Measurements from ENCODE around the gene C11orf58. TPM values are rescaled to one million over a fixed set of nuclear protein-coding genes. Genes with fewer than 3 reads are reported as not detected.

Gene C11orf58
- total RNA-seq, 1 donor from 2014 or later = 143 TPM

GRCh38 chr11:16784666-16785065 lies 46.2 kb downstream of the C11orf58 start:
- no peak for DNase-seq (ENCODE audit: low read depth in 2 of 2)

- peak; percentile 60 to 77 for DNase-seq (ENCODE audit: low read depth in 2 of 2)
Observed at GRCh38 chr11:16785520-16786128, 47.2 kb downstream of the C11orf58 start.

GRCh38 chr11:16786131-16786530 lies 47.7 kb downstream of the C11orf58 start:
- DNase-seq (ENCODE audit: low read depth in 2 of 2) = no peak

GRCh38 chr11:16787035-16787742 lies 48.7 kb downstream of the C11orf58 start:
- DNase-seq (ENCODE audit: low read depth in 2 of 2) = peak; percentile 75 to 80

GRCh38 chr11:16788141-16789062 lies 50.0 kb downstream of the C11orf58 start:
- DNase-seq (ENCODE audit: low read depth in 2 of 2) = peak; percentile 81 to 82

- no peak for DNase-seq (ENCODE audit: low read depth in 2 of 2)
Observed at GRCh38 chr11:16789063-16789420, 50.6 kb downstream of the C11orf58 start.

GRCh38 chr11:16789560-16790485 lies 51.4 kb downstream of the C11orf58 start:
- no peak for DNase-seq (ENCODE audit: low read depth in 2 of 2)

GRCh38 chr11:16790486-16791190 lies 52.2 kb downstream of the C11orf58 start:
- DNase-seq (ENCODE audit: low read depth in 2 of 2) = no peak

- DNase-seq (ENCODE audit: low read depth in 2 of 2) = peak; percentile 95 to 96
Observed at GRCh38 chr11:16791191-16791961, 52.9 kb downstream of the C11orf58 start.

- DNase-seq (ENCODE audit: low read depth in 2 of 2) = peak in 1 of 2 donors; percentile 67
Observed at GRCh38 chr11:16792426-16792825, 54.0 kb downstream of the C11orf58 start.

GRCh38 chr11:16793009-16793408 lies 54.6 kb downstream of the C11orf58 start:
- no peak for DNase-seq (ENCODE audit: low read depth in 2 of 2)

GRCh38 chr11:16793511-16793910 lies 55.1 kb downstream of the C11orf58 start:
- no peak for DNase-seq (ENCODE audit: low read depth in 2 of 2)

- no peak for DNase-seq (ENCODE audit: low read depth in 2 of 2)
Observed at GRCh38 chr11:16794047-16794818, 55.8 kb downstream of the C11orf58 start.

GRCh38 chr11:16795146-16795545 lies 56.7 kb downstream of the C11orf58 start:
- DNase-seq (ENCODE audit: low read depth in 2 of 2) = no peak

- no peak for DNase-seq (ENCODE audit: low read depth in 2 of 2)
Observed at GRCh38 chr11:16796311-16796710, 57.9 kb downstream of the C11orf58 start.

- no peak for DNase-seq (ENCODE audit: low read depth in 2 of 2)
Observed at GRCh38 chr11:16797776-16798175, 59.3 kb downstream of the C11orf58 start.

GRCh38 chr11:16799221-16799620 lies 60.8 kb downstream of the C11orf58 start:
- DNase-seq (ENCODE audit: low read depth in 2 of 2) = no peak

GRCh38 chr11:16799890-16800289 lies 61.4 kb downstream of the C11orf58 start:
- no peak for DNase-seq (ENCODE audit: low read depth in 2 of 2)

GRCh38 chr11:16800382-16800781 lies 61.9 kb downstream of the C11orf58 start:
- DNase-seq (ENCODE audit: low read depth in 2 of 2) = no peak
